ENCODE measurements around the gene CLECL1. TPM values are rescaled to one million over a fixed set of nuclear protein-coding genes. Genes with fewer than 3 reads are reported as not detected.

The CLECL1 gene
- total and polyA plus RNA-seq, 9 of the 15 experiments (the other 6 are each of a cell fraction or from before 2014, with no cell fraction given), result 0.13 to 0.25 TPM; not detected in 7

GRCh38 chr12:9754099-9754927 lies 21.4 kb upstream of the CLECL1 start (continued):
- TF ChIP-seq EP400 (IDR thresholded peaks at IDR 0.05) (no peak), POLR2AphosphoS5 (IDR thresholded peaks at IDR 0.05; ENCODE audit: control insufficient read depth, insufficient read depth, low read depth, low read length) (peak; percentile 57; the same call in 1 of the 2 replicates), RBM14 (IDR thresholded peaks at IDR 0.05; ENCODE audit: borderline replicate concordance, insufficient read depth, low read depth, low read length) (no peak), TEAD1 (CRISPR knock-in tag; IDR thresholded peaks at IDR 0.05) (no peak), STAT5B (CRISPR knock-in tag; IDR thresholded peaks at IDR 0.05) (no peak), ZNF75A (CRISPR knock-in tag; IDR thresholded peaks at IDR 0.05) (no peak), HMGN3 (IDR thresholded peaks at IDR 0.05; ENCODE audit: borderline replicate concordance, extremely low read depth, insufficient read length, low read depth, low read length) (no peak), ZNF589 (CRISPR knock-in tag; IDR thresholded peaks at IDR 0.05; ENCODE audit: low read depth) (0 out of 2 replicates have a peak, but pooled peaks have one; percentile 38), ZNF717 (CRISPR knock-in tag; IDR thresholded peaks at IDR 0.05) (peak; percentile 56; the same call in 1 of the 2 replicates), TSC22D4 (tag; IDR thresholded peaks at IDR 0.05) (no peak), BRF1 (IDR thresholded peaks at IDR 0.05; ENCODE audit: borderline replicate concordance, extremely low read depth, insufficient read length) (no peak), NONO (IDR thresholded peaks at IDR 0.05; ENCODE audit: low read depth in 2 of 2, low read length in 1 of 2) (no peak), BRD4 (IDR thresholded peaks at IDR 0.05) (no peak), KAT7 (CRISPR knock-in tag; IDR thresholded peaks at IDR 0.05; ENCODE audit: borderline replicate concordance) (no peak), ZNF184 (CRISPR knock-in tag; IDR thresholded peaks at IDR 0.05) (no peak), E2F8 (IDR thresholded peaks at IDR 0.05; ENCODE audit: low read depth, partially characterized antibody) (no peak), CEBPG (CRISPR knock-in tag; IDR thresholded peaks at IDR 0.05) (no peak), CEBPG (tag; conservative IDR thresholded peaks at IDR 0.05 in 1 of 2, IDR thresholded peaks at IDR 0.05 in 1 of 2) (peak; percentile 46 to 60; a peak in 3 of 4 replicates), POLR2G (IDR thresholded peaks at IDR 0.05; ENCODE audit: low read depth, low read length) (peak; percentile 70), RBM34 (IDR thresholded peaks at IDR 0.05; ENCODE audit: borderline replicate concordance, insufficient read depth, low read length) (no peak)
- TF ChIP-seq, protein P1, sequence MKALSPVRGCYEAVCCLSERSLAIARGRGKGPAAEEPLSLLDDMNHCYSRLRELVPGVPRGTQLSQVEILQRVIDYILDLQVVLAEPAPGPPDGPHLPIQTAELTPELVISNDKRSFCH (CRISPR knock-in tag; IDR thresholded peaks at IDR 0.05), result no peak
- TF ChIP-seq, protein P1 (tag; IDR thresholded peaks at IDR 0.05), result no peak
- TF ChIP-seq, protein P2, sequence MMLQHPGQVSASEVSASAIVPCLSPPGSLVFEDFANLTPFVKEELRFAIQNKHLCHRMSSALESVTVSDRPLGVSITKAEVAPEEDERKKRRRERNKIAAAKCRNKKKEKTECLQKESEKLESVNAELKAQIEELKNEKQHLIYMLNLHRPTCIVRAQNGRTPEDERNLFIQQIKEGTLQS (IDR thresholded peaks at IDR 0.05), result peak; percentile 59
- TF ChIP-seq, protein P2 (CRISPR knock-in tag; conservative IDR thresholded peaks at IDR 0.05), result no peak
